ENCODE measurements around the gene GABBR2. TPM values are rescaled to one million over a fixed set of nuclear protein-coding genes. Genes with fewer than 3 reads are reported as not detected.

GABBR2 gene
- total RNA-seq, 1 experiment from 2014 or later, result 3.8 TPM

DNA sequence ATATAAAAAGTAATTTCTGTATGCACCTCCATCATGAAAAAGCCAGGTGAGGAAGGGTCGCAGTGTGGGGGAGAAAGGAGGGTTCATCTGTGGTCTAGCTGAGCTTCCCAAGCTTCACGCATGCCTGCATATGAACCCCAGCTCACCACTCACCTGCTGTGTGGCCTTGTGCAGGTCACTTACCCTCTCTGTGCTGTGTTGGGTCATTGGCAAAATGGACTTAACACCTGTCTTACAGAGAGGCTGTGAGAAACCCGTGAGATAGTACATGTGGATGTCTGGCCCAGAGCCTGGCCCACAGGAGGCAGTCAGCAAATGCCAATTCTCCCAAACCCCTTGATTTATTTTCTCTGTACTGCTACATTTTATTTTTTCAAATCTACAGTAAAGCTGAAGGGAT is 88.9 kb downstream of the GABBR2 start:
- Histone ChIP-seq H3K36me3 (no peaks in the 10 kb centered on the region), H3K27me3 (no peaks in the 10 kb centered on the region), H3K4me3 (no peak overlapping the region), H3K9me3 (no peaks in the 10 kb centered on the region)
- DNase-seq, result no peak

DNA sequence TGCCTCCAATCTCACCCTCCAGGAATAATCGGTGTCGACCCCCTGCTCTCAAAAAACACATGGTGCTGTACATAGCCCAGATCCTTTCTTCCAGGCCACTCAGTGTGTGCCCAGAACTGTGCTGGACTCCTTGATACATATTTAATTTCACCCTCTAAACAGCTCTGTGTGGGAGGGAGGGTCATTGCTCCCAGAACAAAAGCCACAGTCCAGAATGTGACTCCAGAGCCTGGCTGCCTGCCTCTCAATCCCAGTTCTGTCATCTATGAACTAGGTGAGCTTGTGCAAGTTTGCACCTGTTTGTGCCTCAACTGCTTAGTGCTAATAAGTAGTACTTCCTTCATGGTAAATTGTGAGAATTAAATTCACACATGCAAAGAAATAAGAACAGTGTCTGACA is 93.1 kb downstream of the GABBR2 start:
- Histone ChIP-seq H3K9me3 (no peaks in the 10 kb centered on the region), H3K4me3 (no peak overlapping the region), H3K27me3 (no peaks in the 10 kb centered on the region), H3K36me3 (no peaks in the 10 kb centered on the region)
- no peak for DNase-seq

DNA sequence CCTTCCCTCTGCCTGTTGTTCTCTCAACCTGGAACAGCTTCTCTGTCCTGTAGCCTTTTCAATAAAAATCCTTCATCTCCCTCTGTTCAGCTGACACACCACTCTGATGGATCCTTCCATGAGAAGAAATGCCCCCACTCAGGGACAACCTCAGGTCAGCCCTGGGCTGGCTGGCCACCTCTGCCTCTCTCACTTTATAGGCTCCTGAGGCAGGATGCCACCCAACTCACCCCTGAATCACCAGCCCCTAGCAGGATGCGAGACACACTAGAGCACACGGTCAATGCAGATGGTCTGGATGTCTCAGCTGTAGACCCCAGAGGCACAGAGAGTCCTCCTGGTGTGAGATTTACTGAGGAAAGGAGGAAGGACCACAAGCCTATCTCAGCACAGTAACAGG is 93.8 kb downstream of the GABBR2 start:
- Histone ChIP-seq H3K27me3 (no peaks in the 10 kb centered on the region), H3K36me3 (no peaks in the 10 kb centered on the region), H3K9me3 (no peaks in the 10 kb centered on the region), H3K4me3 (no peak overlapping the region)
- no peak for DNase-seq

GRCh38 chr9:98612061-98612752 is 96.5 kb downstream of the GABBR2 start:
- no peak for DNase-seq
- Histone ChIP-seq H3K36me3 (no peaks in the 10 kb centered on the region), H3K27me3 (no peaks in the 10 kb centered on the region), H3K9me3 (no peaks in the 10 kb centered on the region), H3K4me3 (no peak overlapping the region)

- H3K9me3 ChIP-seq, result no peaks in the 10 kb centered on the region
- no peak overlapping the region for H3K4me3 ChIP-seq
- no peaks in the 10 kb centered on the region for H3K27me3 ChIP-seq
- no peak for DNase-seq
- no peaks in the 10 kb centered on the region for H3K36me3 ChIP-seq
Observed at GRCh38 chr9:98611319-98611718, 97.4 kb downstream of the GABBR2 start.

- no peak for DNase-seq
- H3K36me3 ChIP-seq, result no peaks in the 10 kb centered on the region
- H3K4me3 ChIP-seq, result no peak overlapping the region
- no peaks in the 10 kb centered on the region for H3K9me3 ChIP-seq
- H3K27me3 ChIP-seq, result no peaks in the 10 kb centered on the region
Observed at GRCh38 chr9:98610711-98611110, 98.0 kb downstream of the GABBR2 start.

- DNase-seq, result peak; percentile 34
Observed at GRCh38 chr9:98610211-98610610, 98.5 kb downstream of the GABBR2 start.

DNA sequence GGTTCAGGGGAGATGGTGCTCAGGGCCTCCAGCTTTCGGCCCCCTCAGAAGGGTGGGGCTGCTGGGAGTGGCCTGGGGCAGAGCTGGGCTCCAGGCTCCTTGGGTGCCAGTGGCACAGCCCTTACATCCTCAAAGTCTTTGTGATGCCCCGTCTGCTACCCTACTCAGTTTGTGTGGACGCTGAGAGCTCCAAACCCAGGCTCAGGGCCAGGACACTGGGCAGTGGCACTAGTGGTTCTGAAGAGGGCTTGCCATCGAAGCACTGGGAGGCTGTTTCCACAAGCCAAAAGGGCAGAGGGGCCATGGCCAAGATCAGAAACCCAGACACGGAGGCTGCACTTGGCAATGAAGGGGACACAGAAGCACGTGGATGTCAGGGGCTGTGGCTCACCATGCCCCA is 99.1 kb downstream of the GABBR2 start:
- Histone ChIP-seq H3K9me3 (no peaks in the 10 kb centered on the region), H3K4me3 (no peak overlapping the region), H3K36me3 (no peaks in the 10 kb centered on the region), H3K27me3 (no peaks in the 10 kb centered on the region)
- DNase-seq, result no peak

More at GRCh38 chr9:98610211-98610610, 98.5 kb downstream of the GABBR2 start:
- H3K9me3 ChIP-seq, result no peaks in the 10 kb centered on the region
- H3K36me3 ChIP-seq, result no peaks in the 10 kb centered on the region
- no peaks in the 10 kb centered on the region for H3K27me3 ChIP-seq
- no peak overlapping the region for H3K4me3 ChIP-seq

DNA sequence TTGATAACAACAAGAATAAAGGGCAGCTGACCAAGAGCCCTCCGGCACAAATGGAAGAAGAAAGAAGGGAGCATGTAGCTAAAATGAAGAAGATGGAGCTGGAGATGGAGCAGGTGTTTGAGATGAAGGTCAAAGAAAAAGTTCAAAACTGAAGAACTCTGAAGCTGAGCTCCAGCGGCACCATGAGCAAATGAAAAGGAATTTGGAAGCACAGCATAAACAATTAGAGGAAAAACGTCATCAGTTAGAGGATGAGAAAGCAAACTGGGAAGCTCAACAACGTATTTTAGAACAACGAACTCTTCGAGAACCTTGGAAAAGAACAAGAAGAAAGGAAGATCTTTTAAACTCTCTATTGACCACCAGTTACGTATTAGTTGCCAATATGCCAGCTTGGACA is 100.9 kb downstream of the GABBR2 start:
- Histone ChIP-seq H3K9me3 (no peaks in the 10 kb centered on the region), H3K36me3 (no peaks in the 10 kb centered on the region), H3K4me3 (no peak overlapping the region), H3K27me3 (no peaks in the 10 kb centered on the region)
- DNase-seq, result peak; percentile 42

- H3K36me3 ChIP-seq, result no peaks in the 10 kb centered on the region
- DNase-seq, result no peak
Observed at GRCh38 chr9:98607152-98607551, 101.6 kb downstream of the GABBR2 start.

DNA sequence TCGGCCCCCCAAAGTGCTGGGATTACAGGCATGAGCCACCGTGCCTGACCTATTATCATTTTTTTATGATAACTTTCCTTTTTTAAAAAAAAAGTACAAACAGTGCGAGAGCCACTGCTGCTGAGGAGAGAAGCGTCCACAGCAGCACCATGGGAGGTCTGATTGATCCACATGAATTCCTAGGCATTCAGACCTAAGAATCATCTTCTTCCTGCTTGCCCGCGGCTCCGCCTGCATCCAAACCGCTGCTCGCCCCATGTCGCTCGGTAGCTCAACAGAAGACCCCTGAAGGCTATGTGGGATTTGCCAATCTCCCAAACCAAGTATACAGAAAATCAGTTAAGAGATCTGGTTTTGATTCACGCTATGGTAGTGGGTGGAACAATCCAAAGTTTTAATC is 102.0 kb downstream of the GABBR2 start:
- H3K9me3 ChIP-seq, result no peaks in the 10 kb centered on the region
- H3K27me3 ChIP-seq, result no peaks in the 10 kb centered on the region
- no peak for DNase-seq
- no peaks in the 10 kb centered on the region for H3K36me3 ChIP-seq
- no peak overlapping the region for H3K4me3 ChIP-seq

More at GRCh38 chr9:98607152-98607551, 101.6 kb downstream of the GABBR2 start:
- H3K27me3 ChIP-seq, result no peaks in the 10 kb centered on the region
- no peak overlapping the region for H3K4me3 ChIP-seq
- H3K9me3 ChIP-seq, result no peaks in the 10 kb centered on the region

- H3K36me3 ChIP-seq, result no peaks in the 10 kb centered on the region
- no peaks in the 10 kb centered on the region for H3K27me3 ChIP-seq
- H3K4me3 ChIP-seq, result no peak overlapping the region
- DNase-seq, result no peak
- H3K9me3 ChIP-seq, result no peaks in the 10 kb centered on the region
Observed at GRCh38 chr9:98605116-98605515, 103.6 kb downstream of the GABBR2 start.

DNA sequence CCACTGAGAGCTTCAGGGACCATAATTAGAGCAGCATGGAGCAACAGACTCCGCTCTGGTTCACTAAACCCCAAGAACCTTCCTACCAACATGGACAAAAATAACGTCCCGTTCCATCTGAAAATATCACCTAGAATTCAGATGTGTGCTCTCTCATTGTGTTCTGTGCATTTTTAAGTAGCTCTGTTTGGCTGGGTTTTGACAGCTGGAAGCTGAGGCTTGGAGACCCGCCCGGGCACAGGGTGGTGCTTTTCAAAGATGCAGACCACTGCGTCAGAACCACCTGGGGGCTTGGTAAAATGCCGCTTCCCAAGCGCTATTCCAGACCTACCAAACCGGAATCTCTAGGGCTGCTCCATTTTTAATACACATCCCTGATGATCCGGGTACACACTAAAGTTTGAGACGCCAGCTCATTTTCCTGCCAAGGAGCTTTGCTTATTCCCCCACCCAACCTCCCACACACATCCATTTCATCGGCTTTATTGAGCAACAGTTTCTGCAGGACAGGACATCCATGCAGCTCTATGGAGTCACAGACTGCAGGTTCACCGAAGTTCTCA is 104.8 kb downstream of the GABBR2 start:
- Histone ChIP-seq H3K9me3 (no peaks in the 10 kb centered on the region), H3K36me3 (no peaks in the 10 kb centered on the region), H3K4me3 (no peak overlapping the region), H3K27me3 (no peaks in the 10 kb centered on the region)
- peak; percentile 57 for DNase-seq

GRCh38 chr9:98602839-98603500 is 105.8 kb downstream of the GABBR2 start:
- DNase-seq, result no peak
- no peak overlapping the region for H3K4me3 ChIP-seq
- no peaks in the 10 kb centered on the region for H3K36me3 ChIP-seq
- H3K27me3 ChIP-seq, result no peaks in the 10 kb centered on the region
- no peaks in the 10 kb centered on the region for H3K9me3 ChIP-seq

DNA sequence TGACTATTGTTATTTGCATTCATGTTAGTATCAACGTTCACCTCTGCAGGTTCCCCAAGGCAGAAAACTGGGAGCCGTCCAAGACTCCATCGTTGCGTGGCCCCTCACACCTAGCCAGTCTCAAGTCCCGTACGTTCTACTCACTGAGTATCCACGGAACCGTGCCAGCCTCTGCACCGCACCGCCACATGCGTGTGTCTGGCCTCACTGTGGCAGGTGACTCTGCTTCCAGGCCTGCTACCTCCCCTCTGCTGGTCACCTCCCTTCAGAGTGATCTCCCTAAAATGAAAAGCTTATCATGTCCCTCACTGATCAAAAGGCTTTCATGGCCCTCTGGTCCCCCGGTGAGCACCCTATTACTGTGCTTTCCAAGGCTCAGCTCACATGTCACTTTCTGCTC is 108.1 kb downstream of the GABBR2 start:
- Histone ChIP-seq H3K9me3 (no peaks in the 10 kb centered on the region), H3K27me3 (no peaks in the 10 kb centered on the region), H3K36me3 (no peaks in the 10 kb centered on the region), H3K4me3 (no peak overlapping the region)
- DNase-seq, result no peak

DNA sequence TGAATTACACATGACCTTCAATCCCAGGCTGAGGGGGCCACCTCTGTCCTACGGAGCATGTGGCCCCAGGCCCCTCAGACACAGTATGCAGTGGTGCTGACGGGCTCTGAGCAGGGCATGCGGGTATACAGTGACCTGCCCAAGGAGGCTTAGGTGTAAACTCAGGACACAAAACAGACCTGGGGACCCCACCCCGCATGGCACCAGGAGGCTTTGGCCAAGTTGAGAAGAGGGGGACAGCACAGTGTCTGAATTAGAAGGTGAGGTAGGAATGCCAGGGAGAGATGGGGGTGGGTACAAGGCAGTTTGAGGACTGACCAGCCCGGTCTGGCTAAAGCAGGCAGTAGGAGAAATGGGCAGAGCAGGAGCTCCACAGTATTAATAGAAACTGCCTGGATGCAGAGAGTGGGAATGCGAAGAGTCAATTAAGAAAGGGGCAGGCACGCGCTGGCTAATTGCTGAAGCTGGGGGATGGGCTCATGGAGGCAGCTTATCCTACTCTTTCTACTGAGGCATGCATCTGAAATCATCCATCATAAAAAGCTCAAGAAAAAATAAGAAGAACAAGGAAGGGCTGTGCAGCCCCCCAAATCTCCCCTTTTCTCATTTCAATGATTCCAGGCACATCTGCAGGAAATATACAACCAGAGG is 109.0 kb downstream of the GABBR2 start:
- H3K36me3 ChIP-seq, result no peaks in the 10 kb centered on the region
- H3K9me3 ChIP-seq, result no peaks in the 10 kb centered on the region
- no peak overlapping the region for H3K4me3 ChIP-seq
- no peak for DNase-seq
- no peaks in the 10 kb centered on the region for H3K27me3 ChIP-seq

DNA sequence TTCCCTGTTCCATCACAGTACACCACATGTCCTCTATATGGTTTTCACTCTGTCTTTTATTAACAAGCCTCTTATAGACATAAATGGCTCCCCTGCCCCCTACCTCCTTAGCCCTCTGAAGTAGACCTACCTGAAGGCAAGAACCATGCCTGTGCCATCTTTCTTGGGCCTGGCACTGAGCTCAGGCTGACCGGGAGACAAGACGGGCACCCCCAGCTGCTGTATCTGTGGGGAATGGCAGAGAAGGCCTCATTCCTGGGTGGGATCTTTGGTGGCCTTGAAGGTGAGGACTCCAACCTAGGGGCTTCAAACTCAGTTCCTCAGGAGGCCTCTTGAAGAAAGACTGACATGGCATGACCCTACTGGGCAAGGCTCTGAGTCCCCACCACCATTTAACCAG is 109.9 kb downstream of the GABBR2 start:
- Histone ChIP-seq H3K9me3 (no peaks in the 10 kb centered on the region), H3K4me3 (no peak overlapping the region), H3K36me3 (no peaks in the 10 kb centered on the region), H3K27me3 (no peaks in the 10 kb centered on the region)
- no peak for DNase-seq

All from MG63 (cell line).